HG02884 (cell line): Measurements from ENCODE around the gene WDFY1.
"Not testable (repeated sequence)": the region's sequence is repeated elsewhere in the genome, so short reads cannot be mapped to it uniquely, and the experiment has no call there.

Experiments used
- ATAC-seq: cut with Tn5 transposase; IDR thresholded peaks from one replicate; pipeline ENCODE4 v1.9.1; 2021; ENCODE audit warnings: mild to moderate bottlenecking, moderate library complexity; ENCODE audit not compliant: unreplicated experiment

The WDFY1 gene

DNA sequence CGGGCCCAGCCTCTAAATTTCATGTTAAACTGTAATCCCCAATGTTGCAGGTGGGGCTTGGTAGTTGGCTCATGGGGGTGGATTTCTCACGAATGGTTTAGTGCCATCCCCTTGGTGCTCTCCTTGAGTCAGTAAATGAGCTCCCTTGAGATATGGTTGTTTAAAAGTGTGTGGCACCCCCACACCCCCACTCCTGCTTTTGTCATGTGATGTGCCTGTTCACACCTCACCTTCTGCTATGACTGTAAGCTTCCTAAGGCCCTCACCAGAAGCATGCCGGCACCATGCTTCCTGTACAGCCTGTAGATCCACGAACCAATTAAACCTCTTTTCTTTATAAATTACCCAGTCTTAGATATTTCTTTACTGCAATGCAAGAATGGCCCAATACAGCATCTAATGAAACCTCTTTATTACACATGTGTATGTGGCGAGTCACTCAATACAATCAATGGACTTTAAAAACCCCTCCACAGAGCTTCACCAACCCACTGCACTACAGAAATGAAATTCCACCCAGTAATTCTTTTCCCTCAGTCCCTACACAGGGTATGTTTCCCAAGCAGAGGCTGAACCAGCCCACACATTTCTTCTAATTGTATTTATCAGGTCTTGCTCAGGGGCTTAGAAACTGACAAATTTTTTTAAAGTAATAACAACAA is 47.3 kb downstream of the WDFY1 start:
- no peak for ATAC-seq

DNA sequence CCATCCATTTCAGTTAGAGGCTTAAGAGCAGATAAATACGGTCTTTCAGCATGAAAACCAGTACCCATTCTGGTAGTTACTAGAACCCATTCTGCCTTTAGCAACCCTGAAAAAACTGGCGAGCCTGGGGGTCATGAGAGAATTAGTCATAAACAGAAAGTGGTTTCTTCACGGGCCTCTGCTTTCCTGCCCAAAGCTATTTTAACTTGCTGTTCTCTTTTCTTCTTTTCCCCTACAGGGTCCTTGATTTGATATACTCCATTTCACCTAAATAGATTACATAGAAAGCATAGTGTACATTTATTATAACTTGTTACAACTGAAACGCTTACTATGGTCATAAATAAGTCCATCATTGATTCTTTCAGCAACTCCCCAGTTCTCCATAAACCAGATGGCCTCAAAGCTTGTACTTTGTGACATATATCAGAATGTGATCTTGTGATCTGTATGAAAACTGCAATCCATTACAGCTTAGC is 48.3 kb downstream of the WDFY1 start:
- ATAC-seq, result peak; percentile 59

DNA sequence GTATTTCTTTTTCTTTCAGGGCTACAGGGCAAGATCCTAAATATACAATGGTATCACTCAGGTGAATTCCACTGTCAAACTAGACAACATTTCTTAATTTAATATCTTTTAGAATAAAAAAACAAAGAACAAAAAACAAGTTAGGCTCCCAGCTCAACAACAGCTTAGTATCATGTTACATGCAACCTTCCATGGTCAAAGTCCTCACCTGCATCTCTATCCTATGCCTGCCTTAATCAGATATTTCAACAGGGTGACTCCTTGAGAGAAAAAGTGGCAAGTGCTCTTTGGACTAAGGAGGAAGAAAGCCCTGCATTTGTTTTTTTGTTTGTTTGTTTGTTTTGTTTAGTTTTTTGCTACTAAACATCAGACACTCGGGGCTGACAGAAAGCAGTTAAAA is 50.2 kb downstream of the WDFY1 start:
- ATAC-seq, result no peak

GRCh38 chr2:223894009-223894408 is 51.1 kb downstream of the WDFY1 start:
- no peak for ATAC-seq

DNA sequence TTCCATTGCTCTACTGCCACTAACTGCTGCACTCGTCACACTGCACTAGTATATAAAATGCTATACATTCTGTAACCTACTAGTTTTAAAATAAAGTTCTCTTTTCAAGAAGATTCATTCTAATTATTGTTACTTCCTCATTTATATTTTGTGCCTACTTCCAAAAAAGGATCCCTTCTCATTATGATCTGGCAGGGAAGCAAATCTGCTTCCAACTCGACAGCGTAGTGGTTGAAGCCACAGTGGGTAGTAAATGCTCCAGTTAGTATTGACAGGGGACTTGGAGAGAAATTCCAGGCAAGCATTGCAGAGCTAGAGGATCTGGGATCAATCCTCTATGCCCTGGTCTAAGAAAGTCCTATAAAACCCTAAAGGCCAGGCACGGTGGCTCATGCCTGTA is 54.4 kb downstream of the WDFY1 start:
- no peak for ATAC-seq

DNA sequence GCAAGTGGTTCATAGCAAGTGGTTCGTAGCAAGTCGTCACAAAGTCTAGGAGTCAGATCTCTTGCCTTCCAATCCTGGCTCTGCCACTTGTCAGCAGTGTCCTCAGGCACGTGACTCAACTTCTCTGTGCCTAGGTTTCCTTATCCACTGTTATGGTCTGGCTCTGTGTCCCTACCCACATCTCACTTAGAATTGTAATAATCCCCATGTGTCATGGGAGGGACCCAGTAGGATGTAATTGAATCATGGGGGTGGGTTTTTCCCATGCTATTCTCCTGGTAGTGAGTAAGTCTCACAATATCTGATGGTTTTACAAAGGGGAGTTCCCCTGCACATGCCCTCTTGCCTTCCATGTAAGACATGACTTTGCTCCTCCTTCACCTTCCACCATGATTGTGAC is 55.9 kb downstream of the WDFY1 start:
- no peak for ATAC-seq

DNA sequence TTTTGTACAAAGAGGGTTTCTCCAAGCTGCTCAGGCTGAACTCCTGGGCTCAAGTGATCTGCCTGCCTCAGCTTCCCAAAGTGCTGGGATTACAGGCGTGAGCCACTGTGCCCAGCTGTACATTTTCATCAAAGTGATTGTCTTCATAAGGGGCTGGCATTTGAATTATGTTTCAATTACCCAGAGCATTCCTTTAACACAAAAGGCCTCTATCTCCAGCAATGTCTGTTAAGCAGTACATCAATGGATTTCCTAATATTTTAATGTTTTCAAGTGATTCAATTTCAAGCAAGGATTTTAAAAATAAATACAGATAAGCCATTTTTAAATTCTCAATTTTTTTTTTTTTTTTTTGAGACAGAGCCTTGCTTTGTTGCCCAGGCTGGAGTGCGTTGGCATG is 56.9 kb downstream of the WDFY1 start:
- no peak for ATAC-seq

DNA sequence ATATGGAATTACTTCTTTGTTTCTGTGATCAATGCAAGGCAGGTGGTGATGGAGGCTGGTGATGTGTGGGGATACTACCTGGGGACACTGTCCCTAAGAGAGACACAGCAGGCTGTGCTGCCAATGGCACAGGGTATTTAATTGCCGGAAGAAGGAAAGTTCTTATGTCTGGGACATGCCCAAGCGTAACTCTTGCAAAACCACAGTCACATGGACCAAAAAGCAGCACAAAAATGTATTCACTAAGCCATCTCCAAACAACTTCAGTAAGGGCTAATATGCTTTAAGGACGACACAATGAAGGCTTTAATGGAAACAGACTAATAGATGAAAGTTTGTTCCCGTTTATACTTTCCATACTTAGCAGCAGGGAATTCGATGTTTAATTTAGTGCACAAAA is 58.0 kb downstream of the WDFY1 start:
- ATAC-seq, result no peak

- no peak for ATAC-seq
Measured at GRCh38 chr2:223886726-223887125, 58.4 kb downstream of the WDFY1 start.

DNA sequence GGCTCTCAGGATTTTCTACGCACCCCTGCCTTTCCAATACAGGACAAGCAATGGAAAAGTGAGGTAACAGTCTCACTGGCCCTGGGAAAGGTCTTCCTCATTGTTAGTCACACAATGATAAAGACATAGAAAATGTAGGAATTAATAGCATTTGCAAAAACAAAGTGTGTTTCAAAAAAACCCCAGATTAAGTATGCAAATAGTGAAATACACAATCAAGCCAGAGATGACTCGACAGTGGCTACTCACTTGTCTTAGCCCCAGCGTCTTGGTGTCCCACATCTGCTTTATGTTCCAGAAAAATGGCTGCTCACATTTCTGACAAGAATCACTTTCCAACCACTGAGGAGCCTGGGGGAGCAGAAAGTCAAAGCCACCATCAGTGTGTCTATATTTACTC is 60.7 kb downstream of the WDFY1 start:
- peak; percentile 97 for ATAC-seq

DNA sequence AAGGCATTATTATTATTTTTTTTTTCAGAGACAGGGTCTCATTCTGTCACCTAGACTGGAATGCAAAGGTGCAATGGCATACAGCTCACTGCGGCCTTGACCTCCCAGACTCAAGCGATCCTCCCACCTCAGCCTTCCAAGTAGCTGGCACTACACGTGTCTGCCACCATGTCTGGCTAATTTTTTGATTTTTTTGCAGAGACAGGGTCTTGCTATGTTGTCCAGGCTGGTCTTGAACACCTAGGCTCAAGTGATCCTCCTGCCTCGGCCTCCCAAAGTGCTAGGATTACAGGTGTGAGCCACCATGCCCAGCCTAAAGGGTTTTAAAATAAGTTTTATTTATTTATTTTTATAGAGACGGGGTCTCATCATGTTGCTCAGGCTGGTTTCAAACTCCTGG is 62.4 kb downstream of the WDFY1 start:
- ATAC-seq, result no peak

DNA sequence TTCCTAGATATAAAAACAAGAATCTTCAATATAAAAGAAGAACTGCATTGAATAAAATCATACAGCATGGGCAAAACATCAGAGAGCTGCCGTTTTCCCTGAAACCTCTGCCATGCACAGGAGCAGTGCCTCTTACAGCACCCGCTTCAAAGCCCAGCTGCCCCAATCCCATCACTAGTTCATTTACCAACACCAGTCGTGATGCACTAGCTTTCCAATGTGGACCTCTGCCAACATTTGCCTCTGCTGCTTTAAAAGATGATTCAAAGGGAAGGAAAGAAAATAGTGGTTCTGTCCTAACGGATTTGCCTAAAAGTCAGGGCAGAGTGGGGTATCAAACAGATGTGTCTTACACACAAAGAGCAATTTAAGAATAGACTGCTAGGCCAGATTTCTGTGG is 64.3 kb downstream of the WDFY1 start:
- ATAC-seq, result no peak

- ATAC-seq, result peak; percentile 56
Measured at GRCh38 chr2:223877721-223878410, 67.3 kb downstream of the WDFY1 start.

DNA sequence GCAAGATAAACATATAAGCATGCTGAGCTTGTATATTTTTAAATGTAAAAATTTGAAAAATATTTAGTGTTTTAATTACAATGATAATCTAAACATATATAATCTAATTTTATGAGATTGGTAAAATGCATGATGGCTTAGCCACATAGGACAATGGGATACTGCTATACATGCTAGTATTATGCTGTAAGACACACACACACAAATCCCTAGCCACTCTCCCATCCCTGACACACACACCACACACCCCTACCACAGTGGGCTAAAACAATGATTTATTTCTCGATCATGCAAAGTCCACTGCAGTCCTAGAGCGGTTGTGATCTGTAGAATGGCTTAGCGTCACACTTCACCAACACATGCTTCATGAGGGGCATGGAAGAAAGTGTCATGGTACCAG is 71.5 kb downstream of the WDFY1 start:
- no peak for ATAC-seq

- not testable (repeated sequence) for ATAC-seq
Measured at GRCh38 chr2:223872772-223873171, 72.4 kb downstream of the WDFY1 start.

DNA sequence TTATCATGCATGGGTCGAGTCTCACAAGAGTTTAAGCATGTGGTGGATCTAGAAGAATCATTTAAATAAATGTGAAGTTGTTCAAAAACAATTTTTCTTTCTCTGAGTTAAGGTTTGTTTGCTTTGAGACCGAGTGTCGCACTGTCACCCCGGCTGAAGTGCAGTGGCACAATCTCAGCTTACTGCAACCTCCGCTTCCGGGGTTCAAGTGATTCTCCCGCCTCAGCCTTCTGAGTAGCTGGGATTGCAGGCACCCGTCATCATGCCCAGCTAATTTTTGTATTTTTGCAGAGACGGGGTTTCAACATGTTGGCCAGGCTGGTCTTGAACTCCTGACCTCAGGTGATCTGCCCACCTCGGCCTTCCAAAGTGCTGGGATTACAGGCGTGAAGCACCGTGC is 73.5 kb downstream of the WDFY1 start:
- not testable (repeated sequence) for ATAC-seq

GRCh38 chr2:223870840-223871611 is 74.1 kb downstream of the WDFY1 start:
- ATAC-seq, result no peak

GRCh38 chr2:223868005-223868404 is 77.1 kb downstream of the WDFY1 start:
- no peak for ATAC-seq

DNA sequence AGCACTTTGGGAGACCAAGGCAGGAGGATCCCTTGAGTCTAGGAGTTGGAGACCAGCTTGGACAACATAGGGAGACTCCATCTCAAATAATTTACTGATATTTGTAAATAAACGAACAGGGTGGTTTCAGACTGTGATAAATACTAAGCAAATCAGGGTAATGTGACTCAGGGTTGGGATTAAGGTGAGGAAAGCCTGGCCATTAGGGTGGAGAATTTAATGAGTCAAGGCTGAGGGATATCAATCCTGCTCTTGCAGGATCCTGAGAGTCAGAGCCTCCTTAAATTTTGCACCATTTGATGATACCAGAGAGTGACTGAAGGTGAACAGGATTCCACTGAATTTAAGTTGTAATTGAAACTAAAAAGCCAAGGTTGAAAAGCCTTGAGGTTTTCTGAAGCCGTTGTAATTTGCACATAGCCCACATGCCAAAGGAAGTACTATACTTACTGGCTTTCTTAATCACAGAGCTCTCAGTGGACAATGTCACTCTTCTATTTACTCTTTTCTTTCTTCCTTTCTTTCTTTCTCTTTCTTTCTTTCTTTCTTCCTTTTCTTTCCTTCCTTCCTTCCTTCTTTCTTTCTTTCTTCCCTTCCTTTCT is 79.1 kb downstream of the WDFY1 start:
- no peak for ATAC-seq

DNA sequence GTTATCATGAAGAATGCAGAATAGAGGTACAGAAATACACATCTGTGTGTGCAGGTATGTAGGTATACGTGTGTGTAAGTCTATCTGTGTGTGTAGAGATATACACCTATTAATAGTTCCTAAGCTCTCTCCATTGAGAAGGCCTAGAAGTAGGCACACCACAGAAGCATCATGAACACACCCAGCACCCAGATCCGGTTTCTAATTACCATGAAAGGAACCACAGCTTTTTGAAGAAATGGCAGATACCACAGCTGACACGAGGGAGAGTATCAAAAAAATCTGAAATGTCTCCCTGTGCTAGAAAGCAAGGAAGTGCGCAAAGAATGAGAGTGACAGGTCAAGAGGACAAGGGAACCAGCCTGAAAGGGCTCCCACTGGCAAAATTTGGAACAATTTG is 80.0 kb downstream of the WDFY1 start:
- ATAC-seq, result no peak

- ATAC-seq, result no peak
Measured at GRCh38 chr2:223863491-223863890, 81.6 kb downstream of the WDFY1 start.
